Dermis microvascular lymphatic vessel endothelial cell (primary cell): ENCODE results near the gene RAPGEF1. TPM values are rescaled to one million over a fixed set of nuclear protein-coding genes. Genes with fewer than 3 reads are reported as not detected.
A peak's percentile ranks its signal among the peaks of the same experiment; 100 is the strongest.

Experiments used
- DNase-seq, 2 donors: peaks; one replicate each; pipeline versions ENCODE4 v3.0.0 to v3.0.0-alpha.2; 2010; ENCODE audit warnings: low read depth in 2 of 2
- total RNA-seq: library from RNA; depleted of rRNA; stranded (reverse); fragments of >200 nt; gene quantifications from 2 replicates; pipeline ENCODE4 v1.2.1, GENCODE V29; 2014

The RAPGEF1 gene
- total RNA-seq, 1 donor from 2014 or later = 32.9 TPM

DNA sequence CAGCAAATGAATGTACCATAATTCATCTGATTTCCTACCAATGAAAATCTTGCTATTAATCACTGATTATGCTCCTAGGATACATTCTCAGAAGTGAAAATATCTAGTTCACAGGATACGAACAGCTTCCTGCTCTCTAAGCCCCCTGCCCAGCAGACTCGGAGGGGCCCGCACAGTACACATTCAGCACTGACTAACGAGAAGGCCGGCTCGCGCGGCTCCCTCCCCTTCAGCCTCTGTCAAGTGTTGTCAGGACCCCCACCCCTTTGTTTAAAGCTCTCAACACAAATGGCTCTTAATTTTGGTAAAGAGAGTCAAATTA, 112.6 kb downstream of the RAPGEF1 start:
- DNase-seq = no peak

DNA sequence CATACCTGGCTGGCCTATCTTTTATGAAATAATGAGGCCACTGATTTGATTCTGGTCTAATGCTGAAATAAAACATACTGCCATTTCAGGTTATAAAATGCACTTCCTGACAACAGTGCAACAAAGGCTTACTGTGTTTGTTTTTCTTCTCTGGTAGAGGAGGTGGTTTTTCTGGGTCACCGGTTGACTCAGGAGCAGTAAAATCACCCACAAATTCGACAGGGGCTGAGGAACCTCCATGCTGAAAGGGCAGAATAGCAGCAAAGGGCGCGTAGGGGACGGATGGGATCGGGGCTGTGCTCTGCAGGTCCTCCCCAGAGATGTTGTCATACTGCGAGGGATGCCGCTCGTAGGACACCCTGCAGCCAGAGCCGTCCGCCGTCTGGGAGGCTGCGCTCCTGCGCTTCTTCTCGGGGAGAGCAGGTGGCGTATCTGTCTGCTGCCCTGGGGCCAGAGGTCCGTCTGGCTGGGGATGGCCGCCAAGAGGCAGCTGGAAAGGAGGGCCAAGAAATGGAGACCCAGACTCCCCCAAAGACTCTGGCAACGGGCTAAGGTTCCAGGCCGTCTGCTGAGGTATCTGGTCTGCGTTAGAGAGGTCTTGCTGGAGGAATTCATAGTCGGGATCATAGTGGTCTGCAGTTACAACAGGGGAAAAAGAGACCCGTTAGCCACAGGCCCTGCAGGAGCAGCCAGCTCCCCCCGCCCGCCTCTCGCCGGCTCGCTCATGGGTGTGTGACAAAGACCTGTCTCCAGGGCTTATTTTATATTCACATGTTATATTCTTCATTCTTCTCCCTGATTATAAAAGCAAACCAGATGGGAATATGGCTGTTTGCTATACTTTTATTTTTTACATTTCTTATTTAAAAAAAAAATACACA, 113.8 kb downstream of the RAPGEF1 start:
- DNase-seq = peak in 1 of 2 donors; percentile 21

DNA sequence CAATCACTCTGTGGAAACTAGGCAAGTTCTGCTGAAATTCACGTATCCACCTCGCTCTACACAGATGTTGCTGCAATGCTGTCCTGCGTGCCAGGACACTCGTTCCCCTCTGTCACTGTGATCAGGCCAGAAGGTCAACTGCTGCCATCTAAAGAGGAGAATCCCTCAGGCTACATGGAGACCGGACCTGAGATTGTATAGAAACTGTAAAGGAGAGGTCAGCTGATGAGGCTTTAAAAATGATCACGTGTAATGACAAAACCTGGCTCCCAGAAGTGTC, 114.4 kb downstream of the RAPGEF1 start:
- DNase-seq = no peak

DNA sequence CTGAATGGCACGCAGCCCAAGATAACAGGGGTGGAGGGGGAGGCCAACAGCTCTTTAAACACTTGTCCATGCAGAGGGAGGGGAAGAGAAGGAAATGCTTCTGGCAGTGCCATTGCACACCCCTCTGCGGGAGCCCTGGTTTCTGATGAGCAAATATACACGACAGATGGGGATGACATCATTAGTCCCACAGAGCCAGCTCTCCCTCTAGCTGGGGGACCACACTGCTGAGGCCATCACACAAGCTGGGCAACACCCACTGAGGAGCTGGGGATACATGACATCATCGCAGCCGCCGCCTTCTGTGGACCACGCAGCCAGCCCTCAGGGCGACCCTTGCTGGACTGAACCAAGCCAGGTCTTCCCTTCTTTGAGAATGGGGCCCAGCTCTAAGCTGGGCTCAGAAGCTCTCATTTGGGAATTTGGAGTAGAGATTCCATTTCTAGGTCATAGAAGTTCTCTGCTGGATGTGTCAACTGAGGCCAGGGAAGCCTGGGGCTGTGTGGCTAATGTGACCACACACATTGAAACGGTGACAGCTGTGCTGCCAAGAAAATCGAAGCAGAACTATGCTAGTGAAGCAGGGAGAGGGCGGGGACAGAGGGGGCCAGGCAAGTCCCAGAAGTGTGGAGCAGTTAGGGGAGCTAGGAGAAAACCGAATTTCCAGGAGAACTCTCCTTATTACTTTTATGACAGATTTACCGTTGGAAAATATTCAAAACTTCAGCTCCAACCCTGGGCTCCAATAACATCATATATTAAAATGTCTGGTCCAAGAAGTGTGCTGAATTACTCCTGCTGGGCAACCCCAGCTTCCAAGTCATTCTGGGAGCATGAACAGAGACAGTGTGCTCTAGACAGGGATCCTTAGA, 115.0 kb downstream of the RAPGEF1 start:
- no peak for DNase-seq

DNA sequence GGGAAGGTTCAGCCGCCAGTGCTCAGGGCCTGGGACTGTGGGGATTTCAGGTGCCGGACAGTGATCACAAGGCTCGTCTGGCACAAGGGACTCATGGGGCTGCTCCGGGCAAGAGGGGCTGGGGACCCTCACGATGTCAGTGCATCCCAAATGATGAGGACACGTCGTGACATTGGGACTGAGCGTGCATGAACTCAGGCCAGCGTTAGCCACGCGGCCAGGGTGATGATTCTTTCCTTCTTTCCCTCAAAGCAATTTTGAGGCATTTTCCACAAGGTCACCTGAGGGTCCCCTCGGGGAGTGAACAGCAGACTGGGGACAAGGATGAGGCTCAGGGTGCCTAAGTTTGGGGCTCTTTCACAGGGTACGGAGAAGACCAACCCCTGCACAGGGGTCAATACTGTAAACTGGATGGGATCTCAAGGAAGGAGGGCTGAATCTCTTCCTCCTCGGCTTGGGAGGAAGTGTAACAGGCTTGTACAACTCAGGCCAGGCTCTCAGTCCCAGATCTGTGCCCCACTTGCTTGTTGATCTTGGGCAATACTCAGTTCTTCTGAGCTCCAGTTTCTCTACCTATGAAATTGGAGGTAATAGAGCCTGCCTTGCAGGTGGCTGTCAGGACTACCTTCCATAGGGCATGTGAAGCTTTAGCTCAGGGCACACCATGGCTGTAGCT, 116.1 kb downstream of the RAPGEF1 start:
- no peak for DNase-seq

DNA sequence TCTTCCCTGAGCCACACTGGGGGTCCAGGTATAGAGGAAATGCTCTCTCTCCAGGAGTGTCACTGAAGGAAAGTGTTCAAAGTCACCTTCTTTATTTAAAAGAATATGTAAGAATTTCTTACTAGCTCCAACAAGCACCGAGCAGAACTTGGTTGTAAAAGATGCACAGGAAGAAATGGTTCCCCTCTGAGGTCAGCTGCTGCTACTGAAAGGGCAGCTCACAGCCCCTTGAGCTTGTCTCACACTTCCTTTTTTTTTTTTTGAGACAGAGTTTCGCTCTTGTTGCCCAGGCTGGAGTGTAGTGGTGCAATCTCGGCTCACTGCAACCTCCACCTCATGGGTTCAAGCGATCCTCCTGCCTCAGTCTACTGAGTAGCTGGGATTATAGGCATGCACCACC, 117.4 kb downstream of the RAPGEF1 start:
- DNase-seq = no peak

DNA sequence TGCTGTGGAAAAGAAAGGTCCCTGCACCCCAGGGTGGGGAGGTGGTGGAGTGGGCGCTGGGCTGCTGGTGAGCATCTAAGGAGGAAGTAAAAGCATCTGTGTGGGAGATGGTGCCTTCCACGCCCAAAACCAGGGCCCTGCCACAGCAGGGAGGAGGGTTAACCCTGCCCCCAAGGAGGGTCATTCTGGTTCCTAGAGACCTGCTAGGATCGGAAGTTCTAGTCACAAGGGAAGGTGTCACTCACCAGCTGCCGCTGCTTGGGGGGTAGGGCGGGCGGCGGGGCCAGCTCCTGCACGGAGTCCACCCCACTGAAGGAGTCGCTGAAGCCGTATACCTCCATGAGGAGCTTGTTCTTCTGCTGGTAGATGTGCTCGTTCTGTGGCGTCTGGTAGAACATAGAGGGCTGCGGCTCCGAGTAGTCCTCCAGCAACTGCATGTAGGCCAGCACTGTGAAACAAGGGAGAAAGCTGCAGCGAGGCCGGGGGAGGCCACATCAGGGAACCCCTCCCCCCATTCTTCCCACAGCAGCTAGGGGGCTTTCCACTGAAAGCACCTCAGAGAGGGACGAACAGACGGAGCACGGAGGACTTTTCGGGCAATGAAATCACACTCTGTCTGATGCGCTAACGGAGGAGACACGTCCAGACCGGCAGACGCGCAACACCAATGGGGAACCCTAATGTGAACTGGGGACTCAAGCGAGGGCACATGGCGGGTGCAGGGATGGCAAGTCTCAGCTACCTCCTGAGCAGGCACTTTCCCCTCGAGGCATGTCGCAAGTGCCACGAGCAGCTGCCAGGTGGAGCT, 118.1 kb downstream of the RAPGEF1 start:
- no peak for DNase-seq

DNA sequence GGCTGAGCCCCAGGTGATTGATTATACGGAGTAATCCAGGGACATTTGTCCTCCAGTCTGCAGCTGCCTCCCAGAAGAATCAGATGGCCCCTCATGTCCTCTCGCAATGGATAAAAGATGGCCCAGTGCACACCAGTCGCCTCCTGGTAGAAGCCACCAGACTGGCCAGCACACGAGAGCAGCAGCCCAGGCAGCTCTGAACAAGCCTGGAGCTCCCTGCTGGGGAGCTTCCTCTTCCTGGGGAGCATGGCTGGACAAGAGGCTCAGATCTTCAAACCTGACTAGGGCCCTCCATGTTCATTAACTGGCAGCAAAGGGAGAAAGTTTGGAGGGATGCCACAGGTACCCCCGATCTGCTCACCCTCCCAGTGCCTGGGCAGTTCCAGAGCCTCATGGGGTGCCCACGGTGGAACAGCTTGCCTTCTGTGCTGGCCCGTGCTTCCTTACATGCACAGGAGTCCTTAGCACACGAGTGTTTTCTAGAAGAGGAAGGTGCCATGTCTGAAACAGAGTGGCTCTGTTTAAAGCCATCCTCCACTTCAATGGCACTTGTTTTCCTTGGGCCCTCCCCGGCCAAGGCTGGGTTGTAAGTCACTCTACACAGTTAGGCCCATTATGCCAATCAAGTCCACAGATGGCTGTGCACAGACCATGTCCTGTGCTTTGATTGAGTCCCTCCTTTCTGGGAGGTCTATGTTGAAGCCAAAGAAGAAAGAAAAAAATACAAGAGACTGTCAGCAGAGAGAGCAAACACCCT, 118.9 kb downstream of the RAPGEF1 start:
- no peak for DNase-seq

DNA sequence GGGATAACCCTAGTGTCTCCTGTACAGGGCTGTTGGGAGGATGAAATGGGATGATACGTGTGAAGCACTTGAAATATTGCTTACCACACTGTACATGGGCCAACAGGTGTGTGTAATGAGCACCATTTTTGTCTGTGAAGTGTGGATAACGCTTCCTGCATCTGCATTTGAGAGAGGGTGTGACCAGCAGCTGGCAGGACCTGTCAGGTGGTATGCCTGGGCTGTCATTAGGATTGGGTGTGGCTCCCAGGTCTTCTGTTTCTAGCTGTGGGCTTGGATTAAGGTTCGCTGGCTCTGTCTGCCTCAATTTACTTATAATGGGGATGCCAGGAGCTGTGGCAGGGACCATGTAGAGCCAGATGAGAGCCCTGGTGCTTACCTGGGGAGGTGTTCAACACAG, 120.2 kb downstream of the RAPGEF1 start:
- DNase-seq = no peak

DNA sequence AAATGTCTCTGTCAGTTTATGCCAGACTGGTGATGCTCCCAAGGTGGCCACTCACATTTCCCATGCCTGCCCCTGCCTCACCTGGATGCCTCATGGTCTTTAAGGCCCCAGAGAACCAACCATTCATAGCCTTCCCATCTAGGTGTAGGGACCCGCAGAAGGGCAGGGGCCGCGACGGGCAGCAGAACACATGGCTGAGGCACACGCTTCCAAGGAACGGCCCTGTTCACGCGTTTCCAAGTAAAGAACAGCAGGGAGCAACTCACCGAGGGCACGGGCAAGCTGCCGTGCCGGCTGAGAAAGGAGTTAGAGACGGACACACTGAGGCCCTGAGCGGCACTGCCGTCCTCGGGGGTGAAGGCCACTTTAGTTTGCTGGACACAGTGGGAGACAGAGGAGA, 121.1 kb downstream of the RAPGEF1 start:
- DNase-seq = no peak

DNA sequence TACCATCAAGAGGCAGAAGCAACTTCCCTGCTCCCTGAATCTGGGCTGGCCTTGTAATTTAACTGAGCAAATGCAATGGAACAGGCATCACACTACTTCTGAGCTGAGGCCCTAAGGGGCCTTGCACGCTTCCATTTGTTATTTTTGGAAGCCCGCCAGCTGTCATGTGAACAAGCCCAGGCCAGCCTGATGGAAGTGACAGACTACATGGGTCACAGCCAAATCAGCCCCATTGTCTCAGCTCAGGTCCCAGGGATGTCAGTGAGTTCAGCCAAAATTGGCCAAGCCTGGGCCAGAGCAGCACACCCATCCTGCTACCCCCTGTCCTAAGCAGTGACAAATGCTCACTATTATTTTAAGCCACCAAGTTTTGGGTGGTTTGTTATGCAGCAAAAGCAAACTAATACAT, 121.8 kb downstream of the RAPGEF1 start:
- peak; percentile 84 for DNase-seq

DNA sequence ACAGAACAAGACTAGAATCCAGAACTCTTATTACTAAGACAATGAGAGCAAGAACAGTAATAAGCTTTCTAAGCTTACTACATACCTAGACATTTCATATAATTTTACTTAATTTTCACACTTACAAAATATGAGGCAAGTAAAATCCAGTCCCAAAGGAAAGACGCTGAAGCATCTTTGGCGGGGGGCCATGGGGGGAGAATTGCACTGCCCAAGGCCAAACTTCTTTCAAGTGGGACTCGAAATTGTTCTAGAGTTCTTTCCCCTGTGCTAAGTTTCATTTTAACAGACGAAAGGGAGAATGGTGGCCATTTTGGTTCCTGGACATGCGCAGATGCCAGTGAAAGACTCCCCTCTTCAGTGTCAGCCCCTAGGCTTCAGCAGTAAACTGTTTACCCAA, 122.3 kb downstream of the RAPGEF1 start:
- no peak for DNase-seq

DNA sequence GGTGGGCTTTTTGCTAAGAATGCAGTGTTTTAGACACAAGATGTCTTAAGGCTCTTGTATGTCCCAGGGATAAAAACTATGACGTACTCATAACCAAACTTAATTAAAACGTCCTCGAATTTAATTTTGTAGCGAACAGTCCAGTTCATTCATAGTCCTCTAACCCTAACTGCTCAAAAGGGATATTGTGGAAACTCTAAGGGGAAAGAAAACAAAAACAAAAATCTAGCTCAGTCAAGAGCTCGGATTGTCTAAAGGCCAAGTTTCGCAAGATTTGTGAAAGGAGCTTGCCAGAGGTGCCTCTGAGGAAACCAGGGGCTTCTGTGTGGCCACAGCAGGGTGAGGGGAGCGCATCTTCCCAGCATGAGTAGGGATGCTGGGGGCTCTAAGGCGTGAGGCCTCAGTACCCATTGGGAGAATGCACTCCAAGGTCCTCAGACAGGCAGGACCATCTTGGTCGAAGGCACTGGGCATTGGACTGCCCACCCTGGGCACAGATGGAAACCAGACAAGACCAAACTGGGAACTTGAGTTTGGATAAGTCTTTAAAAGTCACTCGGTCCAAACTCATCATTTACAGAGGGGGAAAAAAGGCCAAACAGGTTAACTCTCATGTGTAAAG, 122.8 kb downstream of the RAPGEF1 start:
- no peak for DNase-seq

DNA sequence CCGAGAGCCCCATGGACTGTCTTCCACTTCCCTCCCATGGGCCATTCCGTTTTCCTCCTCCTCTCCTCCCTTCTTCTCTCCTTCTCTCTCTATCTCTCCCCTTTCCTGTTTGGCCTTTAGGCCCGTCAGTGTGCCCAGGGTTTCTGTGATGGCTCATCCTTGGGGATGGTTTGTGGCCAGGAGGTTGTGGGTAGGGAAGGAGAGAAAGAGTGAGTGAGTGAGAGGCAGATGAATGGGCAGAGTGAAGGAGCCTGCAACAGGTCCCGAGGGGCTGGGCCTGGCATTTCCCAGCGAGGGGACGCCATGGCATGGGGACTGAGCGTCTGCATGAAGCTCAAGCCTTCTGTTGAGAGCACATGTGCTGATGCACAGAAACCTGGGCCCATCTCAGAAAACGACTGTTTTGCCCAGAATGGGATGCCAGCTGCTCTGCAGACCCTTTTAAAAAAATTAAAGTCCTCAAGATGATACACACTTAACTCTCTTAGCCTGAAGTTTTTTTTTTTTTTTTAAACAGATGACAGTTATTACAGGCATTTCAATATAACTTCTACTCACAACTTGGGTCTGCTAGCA, 125.4 kb downstream of the RAPGEF1 start:
- DNase-seq = no peak

DNA sequence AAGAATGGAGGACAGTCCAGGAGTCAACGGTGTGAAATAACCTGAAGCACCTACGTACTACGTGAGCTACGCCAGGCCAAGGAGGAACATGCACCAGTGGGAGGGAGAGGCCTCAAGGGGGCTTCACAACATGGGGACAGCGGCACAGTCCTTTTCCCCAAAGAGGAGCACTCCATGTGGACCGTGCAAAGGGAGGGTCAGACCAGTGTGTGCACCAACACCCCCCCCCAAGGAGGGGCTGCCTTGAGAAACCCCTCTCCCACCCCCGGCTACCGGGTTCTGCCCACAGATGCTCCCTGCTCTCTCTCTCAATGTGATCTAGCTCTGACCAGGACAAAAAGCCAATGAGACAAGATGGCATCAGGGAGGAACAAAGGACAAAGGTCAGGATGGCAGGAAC, 126.0 kb downstream of the RAPGEF1 start:
- DNase-seq = no peak

DNA sequence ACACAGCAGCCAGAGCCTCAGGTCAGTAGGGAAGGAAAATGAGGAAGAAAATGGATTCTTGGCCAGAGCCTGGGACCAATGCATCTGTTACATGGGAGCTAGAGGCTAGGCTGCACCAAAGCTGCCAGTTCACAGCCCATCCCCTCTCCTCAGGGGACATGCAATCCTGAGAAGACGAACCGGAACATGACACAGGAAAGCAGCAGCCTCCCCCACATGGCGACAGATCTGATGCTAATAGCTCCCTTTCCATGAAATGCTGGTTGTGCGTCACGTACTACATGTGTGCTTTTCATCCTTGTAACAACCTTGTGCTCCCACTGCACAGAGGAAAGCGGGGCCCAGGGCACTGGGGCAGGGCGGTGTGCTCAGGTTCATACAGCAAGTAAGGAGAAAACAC, 127.0 kb downstream of the RAPGEF1 start:
- DNase-seq = no peak

DNA sequence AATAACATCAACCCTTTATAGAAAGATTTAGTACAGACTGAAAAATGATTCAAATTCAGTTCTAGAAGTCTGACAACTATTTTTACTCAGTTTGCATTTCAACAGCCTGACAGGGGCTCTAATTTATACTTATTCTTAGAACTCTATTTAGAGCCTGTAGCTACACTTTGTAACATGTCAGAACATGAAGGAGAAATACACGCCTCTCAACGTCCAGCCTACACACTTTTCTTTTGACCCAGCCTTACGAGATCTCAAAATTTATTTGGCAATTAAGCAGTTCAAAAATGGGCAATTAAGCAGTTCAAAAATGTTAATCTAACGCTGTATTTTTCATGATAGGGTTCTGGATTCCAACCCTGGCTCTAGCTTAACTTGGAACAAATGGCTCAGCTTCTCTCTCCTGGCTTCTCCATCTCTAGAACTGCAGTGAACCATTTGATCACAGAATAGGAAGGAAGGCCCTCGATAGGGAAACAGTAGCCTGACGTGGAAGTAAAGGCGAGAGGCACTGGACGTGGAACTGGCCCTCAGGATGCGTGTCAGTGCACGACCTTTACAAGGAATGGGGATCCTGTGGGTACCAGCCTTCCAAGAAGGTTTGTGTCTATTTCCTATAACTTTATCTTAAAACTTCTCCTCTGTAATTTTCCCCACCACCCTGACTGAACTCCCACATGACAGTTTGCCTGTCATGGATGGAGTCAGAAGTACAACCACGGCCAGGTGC, 128.1 kb downstream of the RAPGEF1 start:
- no peak for DNase-seq

DNA sequence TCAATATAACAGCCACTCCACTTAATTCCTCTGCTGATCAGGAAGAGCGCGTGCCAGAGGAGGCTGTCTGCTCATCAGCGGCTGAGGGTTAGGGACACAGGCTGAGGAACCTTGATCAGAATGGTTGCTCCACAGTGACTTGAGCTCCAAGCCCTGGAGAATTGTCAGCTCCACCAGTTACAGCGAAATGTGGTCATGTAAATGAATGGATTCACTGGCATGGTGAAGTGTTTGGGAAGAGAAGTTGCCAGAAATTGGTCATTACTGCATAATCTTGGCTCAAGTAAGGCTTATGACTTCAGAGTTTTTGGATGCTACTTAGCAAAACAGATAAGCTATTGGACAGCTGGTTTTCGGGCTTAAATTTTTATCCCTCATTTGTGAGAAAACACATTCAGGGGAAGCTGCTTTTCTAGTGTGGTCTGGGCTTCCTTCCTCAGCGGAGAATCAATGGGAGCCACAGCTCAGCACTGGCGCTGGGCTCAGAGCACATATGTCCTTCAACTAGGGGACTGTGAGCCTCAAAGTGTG, 129.6 kb downstream of the RAPGEF1 start:
- DNase-seq = no peak
